A204.1 (cell line): ENCODE measurements around the gene RRP1B.
"Not testable (repeated sequence)": the region's sequence is repeated elsewhere in the genome, so short reads cannot be mapped to it uniquely, and the experiment has no call there.

Experiments
- FAIRE-seq: peaks from 2 replicates; lab custom pipeline; 2012; peaks lifted over from hg19 to GRCh38; lab: Jason Lieb, UNC

Gene RRP1B, protein sequence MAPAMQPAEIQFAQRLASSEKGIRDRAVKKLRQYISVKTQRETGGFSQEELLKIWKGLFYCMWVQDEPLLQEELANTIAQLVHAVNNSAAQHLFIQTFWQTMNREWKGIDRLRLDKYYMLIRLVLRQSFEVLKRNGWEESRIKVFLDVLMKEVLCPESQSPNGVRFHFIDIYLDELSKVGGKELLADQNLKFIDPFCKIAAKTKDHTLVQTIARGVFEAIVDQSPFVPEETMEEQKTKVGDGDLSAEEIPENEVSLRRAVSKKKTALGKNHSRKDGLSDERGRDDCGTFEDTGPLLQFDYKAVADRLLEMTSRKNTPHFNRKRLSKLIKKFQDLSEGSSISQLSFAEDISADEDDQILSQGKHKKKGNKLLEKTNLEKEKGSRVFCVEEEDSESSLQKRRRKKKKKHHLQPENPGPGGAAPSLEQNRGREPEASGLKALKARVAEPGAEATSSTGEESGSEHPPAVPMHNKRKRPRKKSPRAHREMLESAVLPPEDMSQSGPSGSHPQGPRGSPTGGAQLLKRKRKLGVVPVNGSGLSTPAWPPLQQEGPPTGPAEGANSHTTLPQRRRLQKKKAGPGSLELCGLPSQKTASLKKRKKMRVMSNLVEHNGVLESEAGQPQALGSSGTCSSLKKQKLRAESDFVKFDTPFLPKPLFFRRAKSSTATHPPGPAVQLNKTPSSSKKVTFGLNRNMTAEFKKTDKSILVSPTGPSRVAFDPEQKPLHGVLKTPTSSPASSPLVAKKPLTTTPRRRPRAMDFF

DNA sequence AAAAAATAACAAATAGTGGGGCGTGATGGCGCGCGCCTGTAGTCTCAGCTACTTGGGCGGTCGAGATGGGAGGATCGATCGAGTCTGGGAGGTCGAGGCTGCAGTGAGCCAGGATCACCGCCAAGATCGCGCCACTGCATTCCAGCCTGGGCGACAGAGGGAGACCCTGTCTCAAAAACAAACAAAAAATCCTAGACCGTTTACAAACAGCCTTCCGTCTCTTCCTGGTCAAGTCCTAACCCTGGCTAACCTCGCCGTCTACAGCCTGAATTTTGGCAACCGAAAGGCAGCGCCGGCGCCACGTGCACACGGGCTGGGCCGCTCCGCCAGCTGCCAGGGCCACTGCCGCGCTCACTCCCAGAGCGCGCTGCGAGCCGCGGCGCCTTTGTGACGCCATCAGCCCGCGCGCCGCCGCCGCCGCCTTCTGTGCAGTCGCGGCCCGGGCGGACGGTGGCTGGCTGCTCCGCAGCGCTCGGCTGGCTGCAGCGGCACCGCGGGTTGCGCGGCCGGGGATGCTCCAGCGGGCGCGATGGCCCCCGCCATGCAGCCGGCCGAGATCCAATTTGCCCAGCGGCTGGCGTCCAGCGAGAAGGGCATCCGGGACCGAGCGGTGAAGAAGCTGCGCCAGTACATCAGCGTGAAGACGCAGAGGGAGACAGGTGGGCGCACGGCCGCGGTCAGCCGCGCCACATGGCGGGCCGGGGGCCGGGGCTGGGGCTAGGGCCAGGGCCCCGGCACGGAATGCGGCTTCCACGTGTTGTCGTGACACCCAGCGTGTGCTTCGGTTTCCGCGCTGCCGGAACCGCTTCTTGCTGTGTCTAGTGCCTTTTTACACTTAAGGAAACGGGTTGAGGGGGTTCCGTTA, at the start of gene RRP1B, which contains the start of gene HSF2BP:
Gene RRP1B, plus strand, starts transcription at position 425 of the 865 bp plus-strand sequence. Its CDS starts 105 bp downstream, at position 530.
Gene HSF2BP, minus strand, starts transcription at position 353 of the 865 bp plus-strand sequence. CDS start 1,392 bp downstream, outside the sequence.
- no peak for FAIRE-seq

DNA sequence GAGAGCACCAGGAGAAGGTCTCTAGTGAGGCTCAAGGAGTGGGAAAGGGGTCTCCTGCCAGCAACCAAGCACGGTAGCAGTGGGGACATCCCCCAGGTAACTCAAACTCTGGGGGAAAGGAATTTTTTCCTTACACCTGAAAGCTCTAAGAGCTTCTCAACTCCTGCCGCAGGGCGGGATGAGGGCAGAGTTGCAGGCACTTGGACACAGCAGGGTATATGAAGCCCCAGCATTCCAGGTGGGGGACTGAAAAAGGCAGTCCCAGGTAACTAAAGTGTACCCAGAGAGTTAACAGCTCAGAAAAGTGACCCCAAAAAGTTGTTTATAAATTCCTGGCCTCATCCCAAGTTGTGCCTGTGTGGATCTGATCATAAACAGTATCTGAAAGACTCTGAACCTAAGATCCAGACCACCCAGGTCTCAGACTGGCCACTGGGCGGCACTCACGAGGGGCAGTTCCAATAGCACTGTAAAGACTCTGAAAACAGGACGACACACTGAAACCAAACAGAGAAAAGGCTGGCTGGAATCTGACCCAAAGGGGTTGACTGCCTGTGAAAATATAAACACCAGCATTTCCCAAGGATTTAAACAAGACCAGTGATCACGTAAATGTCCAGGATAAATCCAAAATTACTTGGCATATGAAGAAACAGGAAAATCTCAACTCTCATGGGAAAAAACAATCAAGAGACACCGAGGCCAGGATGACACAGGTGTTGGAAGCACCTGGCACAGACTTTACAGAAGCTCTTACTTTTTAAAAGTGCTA, 47.6 kb upstream of the RRP1B start:
- no peak for FAIRE-seq

DNA sequence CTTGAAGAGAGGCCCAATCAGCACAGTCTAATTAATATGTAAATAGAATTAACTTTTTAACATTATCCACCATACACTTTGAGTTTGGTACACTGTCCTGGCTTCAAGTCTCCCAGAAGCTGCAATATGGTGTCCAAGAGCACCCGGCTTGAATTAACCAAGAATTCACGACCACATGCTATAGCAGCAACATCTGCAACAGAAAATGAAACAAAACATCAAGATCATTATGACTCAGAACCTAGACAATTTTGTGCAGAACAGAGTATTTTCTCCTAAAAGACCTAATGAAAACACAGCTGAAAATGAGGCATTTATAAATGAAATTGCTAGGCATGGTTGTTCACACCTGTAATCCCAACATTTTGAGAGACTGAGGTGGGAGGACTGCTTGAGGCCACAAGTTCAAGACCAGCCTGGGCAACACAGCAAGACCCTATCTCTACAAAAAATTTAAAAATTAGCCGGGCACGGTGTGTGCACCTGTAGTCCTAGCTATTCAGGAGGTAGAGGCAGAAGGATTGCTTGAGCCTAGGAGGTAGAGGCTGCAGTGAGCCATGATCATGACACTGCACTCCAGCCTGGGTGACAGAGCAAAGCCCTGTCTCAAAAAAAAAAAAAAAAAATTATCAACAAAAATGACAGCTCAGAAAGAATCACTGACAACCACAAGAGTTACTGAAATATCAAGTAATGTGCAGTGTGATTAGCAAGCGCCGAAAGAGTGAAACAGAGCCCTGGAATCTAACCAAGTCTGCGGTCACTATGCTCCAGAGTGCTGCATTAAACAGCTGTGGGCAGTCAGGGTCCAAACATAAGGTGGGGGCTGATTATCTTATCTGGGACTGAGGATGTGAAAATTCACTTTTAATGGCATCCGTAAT, 45.4 kb upstream of the RRP1B start:
- no peak for FAIRE-seq

DNA sequence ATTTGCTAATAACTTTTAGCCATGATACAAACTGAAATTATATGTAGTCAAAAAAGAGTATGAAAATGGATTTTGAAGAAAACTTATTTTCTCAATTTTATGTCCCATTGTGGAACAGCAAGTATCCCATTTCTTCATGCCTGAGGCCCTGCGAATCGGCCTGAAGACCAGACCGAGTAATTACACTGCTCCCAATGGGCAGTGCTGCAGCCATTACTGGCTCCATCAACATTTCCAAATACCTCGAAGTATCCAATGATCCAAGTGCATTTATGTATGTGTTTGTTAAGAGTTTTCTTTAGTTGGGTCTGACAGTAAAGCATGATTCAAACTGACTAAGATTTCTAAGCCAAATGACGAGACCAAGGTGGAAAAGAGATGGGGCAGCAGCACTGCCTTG, 44.5 kb upstream of the RRP1B start:
- FAIRE-seq, result no peak

DNA sequence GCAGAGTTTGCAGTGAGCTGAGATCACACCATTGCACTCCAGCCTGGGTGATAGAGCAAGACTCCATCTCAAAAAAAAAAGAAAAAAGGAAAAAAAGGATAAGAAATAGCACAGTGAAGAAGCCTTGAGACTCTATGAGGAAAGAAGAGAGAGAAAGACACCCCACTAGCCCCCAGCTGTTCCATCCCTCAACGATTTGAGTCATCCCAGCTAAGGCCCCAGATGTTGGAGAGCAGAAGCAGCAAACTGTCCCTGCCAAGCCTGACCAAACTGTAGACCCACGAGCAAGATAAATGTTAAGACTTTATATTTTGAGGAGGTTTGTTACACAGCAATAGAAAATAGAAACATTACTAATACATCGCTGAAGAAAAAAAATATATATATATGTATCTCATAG, 42.5 kb upstream of the RRP1B start:
- not testable (repeated sequence) for FAIRE-seq

DNA sequence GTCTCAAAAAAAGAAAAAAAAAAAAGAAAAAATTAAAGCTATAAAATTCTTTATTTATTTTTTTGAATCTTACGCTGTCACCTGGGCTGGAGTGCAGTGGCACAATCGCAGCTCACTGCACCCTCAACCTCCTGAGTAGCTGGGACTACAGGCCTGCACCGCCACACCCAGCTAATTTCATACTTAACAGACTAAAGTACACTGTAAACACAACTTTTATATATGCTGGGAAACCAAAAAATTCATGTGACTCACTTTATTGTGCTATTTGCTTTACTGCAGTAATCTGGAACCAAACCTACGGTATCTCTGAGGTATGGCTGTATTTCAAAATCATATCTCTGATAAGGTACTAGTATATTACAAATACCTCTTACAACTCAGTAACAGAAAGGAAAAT, 40.4 kb upstream of the RRP1B start:
- FAIRE-seq, result no peak

DNA sequence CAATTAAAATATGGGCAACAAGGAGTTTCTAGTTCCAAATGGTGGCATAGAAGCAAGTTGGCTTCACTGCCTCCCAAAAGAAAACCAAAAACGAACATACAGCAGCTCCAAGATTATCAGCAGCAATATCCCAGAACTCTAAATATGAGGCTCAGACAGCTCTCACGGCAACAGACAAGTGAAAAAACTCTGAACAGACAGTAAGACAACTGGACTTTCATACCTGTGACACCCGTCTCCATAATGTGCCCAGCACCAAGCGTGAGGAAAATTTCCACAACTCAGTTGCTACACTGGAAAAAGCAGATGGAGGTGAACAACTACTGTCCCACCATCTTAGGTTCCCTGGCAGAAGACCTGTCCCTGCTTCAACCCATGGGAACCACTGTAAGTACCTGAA, 40.0 kb upstream of the RRP1B start:
- FAIRE-seq, result no peak

DNA sequence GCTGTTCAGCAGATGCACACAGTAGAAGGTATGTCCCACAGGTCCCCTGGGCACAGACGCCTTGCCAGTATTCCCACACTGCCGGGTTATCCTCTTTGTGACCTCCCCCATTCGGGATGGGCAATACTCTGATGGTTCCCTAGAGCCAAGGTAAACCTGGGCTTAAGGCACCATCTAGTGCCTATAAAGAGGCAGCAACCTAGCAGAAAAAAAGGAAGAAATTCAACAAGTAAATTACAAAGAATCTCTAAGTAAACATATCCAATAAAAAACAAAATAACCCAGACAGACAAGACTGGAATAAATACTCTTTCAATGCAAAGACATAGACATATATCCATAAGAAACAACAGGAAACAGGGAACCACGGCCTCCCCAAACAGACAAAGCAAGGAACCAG, 39.5 kb upstream of the RRP1B start:
- FAIRE-seq, result no peak

DNA sequence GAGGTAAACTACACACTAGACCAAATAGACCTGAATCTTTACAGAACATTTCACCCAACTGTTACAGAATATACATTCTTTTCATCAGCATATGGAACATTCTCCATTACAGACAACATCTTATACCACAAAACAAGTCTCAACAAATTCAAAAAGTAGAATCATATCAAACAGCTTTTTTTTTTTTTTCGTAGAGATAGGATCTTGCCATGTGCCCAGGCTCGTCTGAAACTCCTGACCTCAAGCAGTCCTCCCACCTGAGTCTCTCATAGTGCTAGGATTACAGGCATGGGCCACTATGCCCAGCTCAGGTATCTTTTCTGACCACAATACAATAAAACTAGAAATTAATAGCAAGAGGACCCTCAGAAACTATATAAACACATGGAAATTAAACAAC, 36.6 kb upstream of the RRP1B start:
- FAIRE-seq, result no peak

DNA sequence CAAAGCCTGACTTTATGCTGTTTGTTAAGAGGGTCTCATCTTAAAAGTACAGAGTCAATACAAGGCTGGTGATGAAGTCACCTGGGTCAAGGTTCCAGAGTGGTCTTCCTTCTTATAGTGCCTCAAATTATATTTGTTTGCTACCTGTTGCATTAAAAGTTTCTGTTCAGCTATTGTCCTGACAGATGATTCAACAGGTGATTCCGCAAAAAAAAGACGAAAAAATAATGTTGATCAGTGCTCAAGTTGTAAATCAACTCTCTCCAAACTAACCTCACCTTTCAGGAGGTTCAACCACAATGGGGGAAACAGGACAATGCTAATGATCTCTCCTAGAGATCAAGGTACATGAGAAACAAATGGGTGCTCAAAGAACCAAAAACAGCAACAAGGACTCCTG, 35.8 kb upstream of the RRP1B start:
- no peak for FAIRE-seq

DNA sequence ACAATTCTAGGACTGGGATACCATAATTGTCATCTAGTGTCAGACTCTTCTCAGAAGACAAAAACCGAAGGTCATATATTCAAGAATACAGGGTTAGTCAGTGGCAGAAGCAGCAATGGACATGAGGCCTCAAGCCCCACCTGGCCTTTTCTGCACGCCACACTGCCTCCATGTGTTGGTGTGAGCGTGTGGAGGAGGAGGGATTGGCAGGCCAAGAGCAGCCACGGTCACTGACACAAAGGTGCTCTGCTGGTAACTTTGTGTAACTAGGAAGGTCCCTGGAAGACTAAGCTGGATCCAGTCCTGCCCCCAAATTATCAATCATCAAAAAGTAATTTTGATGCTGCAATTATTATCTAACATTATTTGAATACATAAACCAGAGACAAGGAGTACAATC, 35.0 kb upstream of the RRP1B start:
- no peak for FAIRE-seq

DNA sequence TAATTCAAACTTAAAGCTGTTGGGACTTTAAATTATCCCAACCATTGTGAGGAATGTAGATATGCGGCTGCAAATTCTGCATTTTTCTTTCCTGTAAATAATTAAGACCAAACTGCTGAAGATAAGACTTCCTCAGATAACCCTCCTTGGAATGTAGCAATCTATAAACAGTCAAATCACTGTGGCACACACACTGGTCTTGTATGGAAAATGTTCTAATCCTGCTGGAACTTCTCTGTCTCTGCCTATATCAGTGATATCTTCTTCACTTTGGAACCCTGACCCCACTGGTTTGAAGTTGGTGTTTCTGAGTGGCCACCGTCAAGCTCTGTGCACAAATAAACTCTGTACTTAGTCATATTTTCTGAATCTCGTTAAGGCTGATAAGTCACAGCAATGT, 33.0 kb upstream of the RRP1B start:
- FAIRE-seq, result no peak

DNA sequence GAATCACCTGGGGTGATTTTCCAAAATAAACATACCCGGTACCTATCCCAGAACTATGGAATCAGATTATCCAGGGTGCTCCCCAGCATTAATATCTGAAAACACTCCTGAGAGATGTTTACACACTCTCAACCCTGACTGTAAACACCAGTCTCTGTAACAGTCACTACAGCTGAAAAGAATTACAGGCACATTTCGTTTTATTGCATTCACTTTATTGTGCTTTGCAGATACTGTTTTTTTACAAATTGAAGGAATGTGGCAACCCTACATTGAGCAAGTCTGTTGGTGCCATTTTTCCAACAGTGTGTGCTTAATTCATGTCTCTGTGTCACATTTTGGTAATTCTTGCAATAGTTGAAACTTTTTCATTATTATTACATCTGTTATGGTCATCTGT, 31.8 kb upstream of the RRP1B start:
- FAIRE-seq, result no peak

DNA sequence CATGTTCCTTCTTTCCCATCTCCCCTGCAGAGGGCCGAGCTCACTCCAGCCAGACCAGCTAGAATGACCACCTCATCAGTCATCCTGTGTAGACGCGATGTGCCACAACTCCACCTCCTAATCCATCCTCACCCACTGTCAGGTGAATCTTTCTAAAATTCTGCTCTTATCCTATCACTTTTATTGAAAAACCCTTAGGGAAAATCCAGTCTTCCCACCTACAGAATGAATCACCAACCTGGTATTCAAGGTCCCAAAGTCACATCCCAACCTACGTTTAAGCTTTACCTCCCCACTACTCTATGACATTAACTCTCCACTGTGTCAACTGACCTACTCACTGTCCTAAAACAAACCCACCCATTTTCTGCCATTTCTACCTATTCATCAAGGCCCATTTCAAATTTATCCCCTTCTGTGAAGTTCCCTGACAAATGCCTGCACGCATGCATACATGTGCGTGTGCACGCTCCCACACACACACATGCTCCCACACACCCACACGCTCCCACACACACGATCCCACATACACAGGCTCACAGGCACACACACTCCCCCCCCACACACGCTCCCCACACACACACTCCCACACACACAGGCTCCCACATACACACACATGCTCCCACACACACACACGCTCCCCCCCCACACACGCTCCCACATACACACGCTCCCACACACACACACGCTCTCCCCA, 27.8 kb upstream of the RRP1B start:
- FAIRE-seq, result no peak

DNA sequence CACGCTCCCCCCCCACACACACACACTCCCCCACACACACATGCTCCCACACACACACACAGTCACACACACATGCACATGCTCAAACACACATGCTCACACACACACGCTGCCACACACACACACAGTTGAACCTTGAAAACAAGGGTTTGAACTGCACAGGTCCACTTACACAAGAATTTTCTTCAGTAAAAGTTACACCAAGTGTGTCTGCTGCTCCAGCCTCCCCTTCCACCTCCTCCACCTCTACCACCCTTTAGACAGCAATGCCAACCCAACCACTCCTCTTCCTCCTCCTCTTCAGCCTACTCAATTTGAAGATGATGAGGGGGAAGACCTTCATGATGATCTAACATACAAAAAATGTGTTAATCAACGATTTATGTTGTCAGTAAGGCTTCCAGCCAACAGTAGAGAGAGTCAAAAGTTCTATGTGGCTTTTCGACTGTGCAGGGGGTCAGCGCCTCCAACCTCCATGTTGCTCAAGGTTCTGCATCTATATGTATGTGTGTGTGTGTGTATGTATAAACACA, 26.9 kb upstream of the RRP1B start:
- FAIRE-seq, result no peak

DNA sequence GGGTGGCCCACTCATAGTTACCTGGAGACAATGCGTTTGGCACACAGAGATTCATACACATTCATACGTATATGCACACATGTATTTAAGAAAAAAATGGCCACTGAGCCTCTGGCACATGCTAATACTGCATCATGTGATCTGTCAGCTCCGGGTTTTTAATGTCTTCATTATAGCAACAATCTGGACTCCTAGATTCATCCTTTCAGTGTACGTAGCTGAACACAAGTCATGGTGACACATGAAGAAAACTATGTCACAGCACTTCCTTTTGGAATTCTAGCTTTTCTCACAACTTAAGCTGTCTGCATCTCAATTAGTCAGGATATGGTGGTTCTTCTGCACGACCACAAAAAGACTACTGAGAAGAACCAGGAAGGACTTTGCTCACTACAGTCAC, 24.7 kb upstream of the RRP1B start:
- no peak for FAIRE-seq

DNA sequence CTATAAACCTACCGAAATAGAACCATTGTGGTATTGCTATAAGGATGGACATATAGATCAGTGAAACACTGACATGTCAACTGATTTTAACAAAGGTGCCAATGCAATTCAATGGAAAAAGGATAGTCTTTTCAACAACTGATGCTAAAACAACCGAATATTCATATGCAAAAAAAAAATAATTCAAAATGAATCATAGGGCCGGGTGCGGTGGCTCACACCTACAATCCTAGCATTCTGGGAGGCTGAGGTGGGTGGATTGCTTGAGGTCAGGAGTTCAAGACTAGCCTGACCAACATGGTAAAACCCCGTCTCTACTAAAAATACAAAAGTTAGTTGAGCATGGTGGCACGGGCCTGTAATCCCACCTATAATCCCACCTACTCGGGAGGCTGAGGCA, 23.9 kb upstream of the RRP1B start:
- FAIRE-seq, result no peak

DNA sequence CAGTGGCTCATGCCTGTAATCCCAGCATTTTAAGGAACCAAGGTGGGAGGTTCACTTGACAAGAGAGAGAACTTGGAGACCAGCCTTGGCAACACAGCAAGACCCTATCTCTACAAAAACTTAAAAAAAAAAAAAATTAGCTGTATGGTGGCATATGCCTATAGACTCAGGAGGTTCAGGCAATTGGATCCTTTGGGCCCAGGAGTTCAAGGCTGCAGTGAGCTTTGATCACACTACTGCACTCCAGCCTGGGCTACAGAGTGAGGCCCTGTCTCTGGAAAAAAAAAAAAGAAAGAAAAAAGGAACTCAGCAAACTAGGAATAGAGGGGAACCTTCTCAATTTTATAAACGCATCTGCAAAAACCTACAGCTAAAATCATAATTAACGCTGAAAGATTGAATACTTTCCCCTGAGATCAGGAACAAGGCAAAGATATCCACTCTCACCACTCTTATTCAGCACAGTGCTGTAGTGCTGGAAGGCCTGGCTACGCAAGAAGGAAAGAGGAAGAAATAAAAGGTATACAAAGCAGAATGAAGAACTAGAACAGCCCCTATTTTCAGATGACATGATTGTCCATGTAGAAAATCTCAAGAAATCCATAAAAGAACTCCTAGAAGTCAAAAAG, 21.7 kb upstream of the RRP1B start:
- no peak for FAIRE-seq
